ENCODE measurements around the gene AREG.

AREG gene

GRCh38 chr4:74464291-74464690 lies 19.4 kb downstream of the AREG start:
- DNase-seq = no peak

- DNase-seq = no peak
Measured at GRCh38 chr4:74466242-74466641, 21.3 kb downstream of the AREG start.

- DNase-seq = no peak
Measured at GRCh38 chr4:74471264-74471663, 26.3 kb downstream of the AREG start.

- DNase-seq = no peak
Measured at GRCh38 chr4:74473155-74473811, 28.3 kb downstream of the AREG start.

- no peak for DNase-seq
Measured at GRCh38 chr4:74474345-74475090, 29.6 kb downstream of the AREG start.

- DNase-seq = no peak
Measured at GRCh38 chr4:74475091-74475800, 30.3 kb downstream of the AREG start.

GRCh38 chr4:74475946-74476345 lies 31.0 kb downstream of the AREG start:
- DNase-seq = no peak

GRCh38 chr4:74479009-74479408 lies 34.1 kb downstream of the AREG start:
- DNase-seq = no peak

GRCh38 chr4:74480267-74480666 lies 35.3 kb downstream of the AREG start:
- no peak for DNase-seq

- no peak for DNase-seq
Measured at GRCh38 chr4:74481891-74482609, 37.1 kb downstream of the AREG start.

- DNase-seq = no peak
Measured at GRCh38 chr4:74483226-74483911, 38.4 kb downstream of the AREG start.

- no peak for DNase-seq
Measured at GRCh38 chr4:74486905-74487304, 42.0 kb downstream of the AREG start.

GRCh38 chr4:74487771-74488170 lies 42.8 kb downstream of the AREG start:
- no peak for DNase-seq

GRCh38 chr4:74490736-74491135 lies 45.8 kb downstream of the AREG start:
- DNase-seq = no peak

GRCh38 chr4:74499986-74500781 lies 55.2 kb downstream of the AREG start:
- no peak for DNase-seq

GRCh38 chr4:74501579-74501978 lies 56.6 kb downstream of the AREG start:
- DNase-seq = no peak

GRCh38 chr4:74503580-74503979 lies 58.6 kb downstream of the AREG start:
- DNase-seq = no peak

GRCh38 chr4:74504212-74504611 lies 59.3 kb downstream of the AREG start:
- DNase-seq = no peak

All from activated CD4-positive, alpha-beta T cell treated with anti-CD3 and anti-CD28 coated beads, Interleukin-2, amount 50 U/mL, for 48 hours (primary cell).